Fibroblast of gingiva (primary cell): Measurements from ENCODE around the gene PCCA.
"Not testable (repeated sequence)": the region's sequence is repeated elsewhere in the genome, so short reads cannot be mapped to it uniquely, and the experiment has no call there.

Source experiments
- DNase-seq: peaks from one replicate; pipeline ENCODE4 v3.0.0-alpha.2; 2011; ENCODE audit warnings: low read depth

PCCA gene, protein sequence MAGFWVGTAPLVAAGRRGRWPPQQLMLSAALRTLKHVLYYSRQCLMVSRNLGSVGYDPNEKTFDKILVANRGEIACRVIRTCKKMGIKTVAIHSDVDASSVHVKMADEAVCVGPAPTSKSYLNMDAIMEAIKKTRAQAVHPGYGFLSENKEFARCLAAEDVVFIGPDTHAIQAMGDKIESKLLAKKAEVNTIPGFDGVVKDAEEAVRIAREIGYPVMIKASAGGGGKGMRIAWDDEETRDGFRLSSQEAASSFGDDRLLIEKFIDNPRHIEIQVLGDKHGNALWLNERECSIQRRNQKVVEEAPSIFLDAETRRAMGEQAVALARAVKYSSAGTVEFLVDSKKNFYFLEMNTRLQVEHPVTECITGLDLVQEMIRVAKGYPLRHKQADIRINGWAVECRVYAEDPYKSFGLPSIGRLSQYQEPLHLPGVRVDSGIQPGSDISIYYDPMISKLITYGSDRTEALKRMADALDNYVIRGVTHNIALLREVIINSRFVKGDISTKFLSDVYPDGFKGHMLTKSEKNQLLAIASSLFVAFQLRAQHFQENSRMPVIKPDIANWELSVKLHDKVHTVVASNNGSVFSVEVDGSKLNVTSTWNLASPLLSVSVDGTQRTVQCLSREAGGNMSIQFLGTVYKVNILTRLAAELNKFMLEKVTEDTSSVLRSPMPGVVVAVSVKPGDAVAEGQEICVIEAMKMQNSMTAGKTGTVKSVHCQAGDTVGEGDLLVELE

DNA sequence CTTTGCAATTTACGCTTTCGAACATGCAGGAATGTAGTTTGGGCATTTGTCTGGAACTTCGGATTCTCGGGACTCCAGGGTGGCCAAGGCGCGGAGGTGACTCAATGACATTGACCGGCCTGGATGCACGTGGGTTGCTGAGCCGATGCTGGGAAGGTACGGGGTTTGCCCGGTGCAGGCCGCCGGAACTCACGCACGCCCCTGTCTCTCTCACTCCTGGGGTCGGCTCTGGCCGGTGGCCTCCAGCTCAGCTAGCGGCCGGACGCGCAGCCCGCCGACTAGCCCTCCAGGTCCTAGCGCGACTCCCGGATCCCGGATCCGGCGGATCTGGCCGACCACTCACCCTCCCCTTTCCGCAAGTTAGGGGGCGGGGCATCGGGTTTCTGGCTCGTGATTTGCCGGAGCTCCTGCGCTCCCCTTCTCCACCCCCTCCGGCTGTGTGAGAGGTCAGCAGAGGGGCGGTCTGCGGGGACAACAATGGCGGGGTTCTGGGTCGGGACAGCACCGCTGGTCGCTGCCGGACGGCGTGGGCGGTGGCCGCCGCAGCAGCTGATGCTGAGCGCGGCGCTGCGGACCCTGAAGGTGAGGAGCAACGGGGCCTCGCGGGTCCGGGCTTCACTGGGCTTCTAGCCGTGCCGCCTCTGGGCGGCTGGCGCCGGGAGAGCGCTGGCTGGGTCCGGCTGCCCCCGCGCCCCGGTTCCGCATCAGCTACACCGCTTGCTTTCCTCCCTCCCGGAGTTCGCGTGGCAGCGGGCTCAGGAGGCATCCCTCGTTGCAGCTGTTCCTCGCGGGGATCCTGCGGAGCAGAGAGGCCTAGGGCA is at the start of gene PCCA:
PCCA (plus strand) TSS at position 450 of the 821 bp plus-strand sequence; CDS start at position 478, 28 bp downstream.
- DNase-seq, result peak; percentile 91

DNA sequence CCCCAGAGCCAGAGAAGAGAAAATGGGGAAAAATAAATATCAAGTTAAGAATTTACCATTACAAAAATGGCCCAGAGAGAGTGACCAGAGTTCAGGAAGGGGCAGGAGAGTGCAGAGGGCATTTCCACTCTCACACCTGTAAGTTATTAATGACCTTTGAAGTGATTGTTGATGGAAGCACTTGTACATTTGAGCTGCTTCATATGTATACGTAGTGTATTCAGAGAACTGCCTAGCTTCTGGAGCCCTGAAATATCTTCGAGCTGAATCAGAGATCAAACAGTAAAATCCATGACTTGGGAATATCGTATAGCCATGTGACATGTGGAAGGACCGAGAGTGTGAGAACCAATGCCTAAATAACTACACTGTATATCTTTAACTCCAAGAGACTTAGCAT is 49.2 kb upstream of the PCCA start:
- no peak for DNase-seq

DNA sequence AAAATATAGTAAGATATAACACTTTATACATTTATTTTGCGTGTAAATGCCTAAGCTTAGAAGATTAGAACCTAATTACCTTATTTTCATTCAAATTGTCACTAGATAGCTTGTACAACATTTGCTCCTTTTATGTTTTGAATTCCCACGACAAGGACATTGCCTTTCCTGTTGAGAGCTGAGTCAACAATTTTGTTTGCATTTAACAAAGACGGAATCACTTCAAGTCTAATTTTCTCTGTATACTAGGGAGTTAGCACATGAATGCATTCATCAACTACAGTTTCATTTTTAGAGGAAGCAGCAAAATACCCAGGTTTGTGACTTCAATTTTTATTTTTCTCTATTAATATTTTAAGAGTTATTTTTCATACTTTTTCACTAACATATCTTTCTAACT is 48.7 kb upstream of the PCCA start:
- DNase-seq, result no peak

DNA sequence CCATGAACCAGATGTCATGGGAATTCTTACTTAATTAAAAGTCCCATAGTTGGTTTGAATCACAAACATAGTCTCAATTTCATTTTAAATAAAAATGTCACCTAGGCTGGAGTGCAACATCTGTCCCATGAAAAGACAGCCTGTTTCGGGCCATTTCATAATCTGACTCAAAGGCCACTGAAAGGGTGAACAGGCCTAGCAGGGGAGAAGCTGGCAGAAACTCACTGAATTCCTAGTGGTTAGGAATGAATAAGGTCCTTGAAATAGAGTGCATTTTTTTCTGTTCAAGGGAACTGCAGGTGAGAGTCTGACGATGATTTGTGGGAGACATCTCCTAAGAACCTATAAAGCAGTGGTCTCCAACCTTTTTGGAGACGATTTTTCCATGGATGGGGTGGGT is 44.0 kb upstream of the PCCA start:
- DNase-seq, result no peak

DNA sequence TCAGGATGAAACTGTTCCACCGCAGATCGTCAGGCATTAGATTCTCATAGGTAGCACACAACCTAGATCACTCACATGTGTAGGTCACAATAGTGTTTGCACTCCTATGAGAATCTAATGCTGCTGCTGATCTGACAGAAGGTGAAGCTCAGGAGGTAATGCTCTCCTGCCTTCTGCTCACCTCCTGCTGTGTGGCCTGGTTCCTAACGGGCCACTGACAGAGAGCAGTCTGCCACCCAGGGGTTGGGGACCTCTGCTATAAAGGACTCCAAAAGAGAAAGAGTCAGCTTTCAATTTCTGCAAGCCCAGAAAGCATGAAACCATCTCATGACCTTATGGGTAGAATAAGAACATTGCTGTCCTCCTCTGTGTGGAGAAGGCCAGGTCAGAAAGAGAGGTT is 43.5 kb upstream of the PCCA start:
- no peak for DNase-seq

DNA sequence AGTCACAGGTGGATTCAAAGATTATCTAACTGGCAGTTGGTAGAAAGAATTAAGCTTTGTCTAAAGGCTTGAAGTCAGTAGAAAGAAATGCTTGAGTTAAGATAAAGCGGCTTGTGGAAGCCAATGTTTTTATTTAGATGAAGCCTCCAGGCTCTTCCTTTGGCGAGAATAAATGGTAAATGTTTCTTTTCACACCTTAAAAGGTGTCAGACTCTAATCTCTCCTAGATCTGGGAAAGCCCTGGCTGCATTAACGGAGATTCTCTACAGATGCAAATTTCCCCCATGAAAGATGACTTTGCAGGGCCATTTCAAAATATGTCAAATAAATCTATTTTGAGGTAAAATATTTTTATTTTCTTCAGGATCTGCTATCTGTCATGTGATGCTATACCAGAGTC is 37.8 kb upstream of the PCCA start:
- DNase-seq, result no peak

DNA sequence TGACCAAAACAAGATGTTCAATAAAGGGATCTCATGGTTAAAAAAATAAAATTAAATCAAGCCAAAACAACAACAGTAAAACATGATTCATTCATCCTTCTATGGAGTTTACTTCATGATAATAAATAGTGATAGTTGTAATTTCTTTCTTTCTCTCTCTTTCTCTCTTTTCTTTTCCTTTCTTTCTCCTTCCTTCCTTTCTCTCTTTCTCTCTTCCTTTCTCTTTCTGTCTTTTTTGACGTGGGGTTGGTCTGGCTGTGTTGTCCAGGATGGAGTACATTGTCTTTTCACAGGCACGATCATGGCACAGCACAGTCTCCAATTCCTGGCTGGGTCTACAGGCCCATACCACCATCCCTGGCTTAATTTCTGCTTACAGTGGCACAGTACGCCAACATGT is 29.1 kb upstream of the PCCA start:
- no peak for DNase-seq

DNA sequence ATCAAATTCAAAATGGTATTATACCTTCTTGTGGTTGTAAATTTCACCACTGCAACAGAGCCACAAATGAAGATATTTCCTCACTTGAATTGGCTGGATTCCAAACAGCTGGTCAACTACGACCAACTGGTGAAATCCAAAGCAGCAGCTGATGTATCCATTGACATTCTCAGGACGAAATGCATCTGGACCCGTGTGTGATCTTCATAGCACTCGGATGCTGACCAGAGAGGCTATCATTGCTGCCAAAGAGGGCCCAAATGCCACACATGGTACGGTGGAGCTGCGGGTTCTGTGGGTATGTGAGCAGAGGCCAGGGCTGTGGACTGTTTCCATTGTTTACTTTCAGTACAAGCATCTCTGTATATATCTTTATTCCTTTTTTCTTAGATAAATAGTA is 25.6 kb upstream of the PCCA start:
- peak; percentile 36 for DNase-seq

DNA sequence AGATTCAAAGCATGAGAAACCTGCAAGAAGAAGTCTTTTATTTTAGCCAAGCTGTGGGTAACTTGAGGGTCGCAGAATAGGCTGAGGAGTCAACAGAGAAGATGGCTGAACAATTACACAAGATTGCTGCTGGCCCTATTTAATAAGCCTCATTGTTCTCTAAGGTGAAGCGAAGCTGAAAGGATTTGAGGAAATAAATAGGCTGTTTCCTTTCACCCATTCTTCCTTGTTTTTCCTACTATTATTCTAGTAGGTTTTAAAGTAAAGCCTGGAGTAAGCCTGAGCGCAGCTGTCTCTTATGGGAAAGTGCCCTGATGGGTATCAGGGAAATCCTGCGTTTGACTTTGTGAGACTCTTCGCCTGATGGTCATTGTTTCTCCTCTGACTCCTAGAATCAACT is 25.0 kb upstream of the PCCA start:
- DNase-seq, result no peak

DNA sequence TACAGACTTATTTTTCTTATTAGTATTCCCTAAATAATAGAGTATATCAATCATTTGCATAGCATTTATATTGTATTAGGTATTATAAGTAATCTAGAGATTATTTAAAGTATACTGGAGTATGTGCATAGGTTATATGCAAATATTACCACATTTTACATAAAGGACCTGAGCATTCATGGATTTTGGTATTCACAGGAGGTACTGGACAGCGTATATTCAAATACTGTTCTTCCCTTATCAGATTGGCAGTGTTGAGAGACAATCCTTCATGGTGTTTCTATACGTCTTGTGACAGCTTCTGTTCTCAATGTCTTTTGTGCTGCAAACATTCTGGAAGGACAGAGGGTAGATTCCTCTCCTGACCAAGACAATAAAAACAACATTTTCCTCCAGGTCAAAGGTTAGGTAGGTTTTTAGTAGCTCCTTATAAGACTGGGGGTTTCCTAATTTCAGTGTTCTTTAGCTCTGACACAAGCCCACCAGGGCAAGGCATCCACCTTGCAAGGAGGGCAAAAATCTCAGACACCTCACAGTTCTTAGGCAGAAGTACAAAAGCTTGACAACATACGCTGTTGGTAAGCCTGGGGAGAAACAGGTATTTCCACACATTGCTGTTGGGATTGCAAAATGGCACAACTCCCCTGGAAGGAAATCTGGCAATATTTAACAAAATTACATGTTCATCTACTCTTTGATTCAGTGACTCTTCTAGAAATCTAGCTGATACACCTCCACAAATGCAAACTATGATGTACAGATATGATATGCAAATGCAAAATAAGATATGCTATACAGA is 20.6 kb upstream of the PCCA start:
- no peak for DNase-seq

DNA sequence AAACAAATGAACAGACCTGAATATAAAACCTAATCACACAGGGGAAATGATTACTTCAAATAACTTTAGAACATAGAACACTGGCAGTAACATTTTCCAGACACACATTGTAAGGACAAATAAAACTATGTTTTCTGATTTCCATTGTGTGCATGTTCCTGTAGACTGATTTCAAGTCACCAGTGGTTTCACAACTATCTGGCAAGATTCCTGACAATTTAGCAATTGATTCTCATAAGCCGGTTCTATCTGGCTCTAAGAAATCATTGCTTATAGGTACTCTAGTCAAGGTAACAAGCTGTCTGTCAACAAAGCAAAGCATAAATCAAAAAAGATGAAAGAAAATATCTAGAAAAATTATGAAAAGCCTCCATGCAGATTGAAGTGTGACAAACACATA is 19.6 kb upstream of the PCCA start:
- DNase-seq, result peak; percentile 63

DNA sequence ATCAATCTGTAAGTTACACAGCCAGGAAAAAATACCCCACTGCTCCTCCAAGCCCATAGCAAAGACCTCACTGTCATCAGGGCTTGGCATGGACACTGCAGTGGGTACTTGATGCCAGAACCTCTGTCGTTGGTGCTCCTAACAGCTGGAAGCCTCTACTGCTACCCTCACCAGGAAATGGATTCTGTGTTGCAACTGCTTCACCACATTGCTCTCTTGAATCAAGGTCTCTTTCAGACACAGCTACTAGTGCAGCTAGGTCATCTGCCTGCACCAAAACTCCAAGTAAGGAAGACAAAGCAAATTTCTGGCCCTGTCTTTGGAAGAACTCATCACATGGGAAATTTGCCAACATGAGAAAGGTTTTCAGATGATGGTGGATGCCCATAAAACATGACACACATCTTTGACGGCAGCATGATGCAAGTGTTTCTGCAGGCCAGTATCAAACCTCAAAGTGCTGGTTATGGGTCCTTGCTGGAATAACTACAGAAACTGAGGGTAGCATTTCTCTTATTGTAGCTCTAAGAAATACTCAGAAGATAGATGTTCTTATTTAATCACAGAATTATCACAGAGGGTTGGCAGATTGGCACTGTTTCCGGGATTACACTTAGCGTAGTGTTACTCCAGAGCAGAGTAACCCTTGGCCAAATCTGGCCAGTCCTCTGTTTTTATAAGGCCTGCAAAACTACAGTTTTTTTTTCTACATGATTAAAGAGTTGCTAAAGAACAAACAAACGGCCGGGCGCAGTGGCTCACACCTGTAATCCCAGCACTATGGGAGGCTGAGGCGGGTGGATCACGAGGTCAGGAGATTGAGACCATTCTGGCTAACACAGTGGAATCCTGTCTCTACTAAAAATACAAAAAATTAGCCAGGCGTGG is 12.9 kb upstream of the PCCA start:
- no peak for DNase-seq

DNA sequence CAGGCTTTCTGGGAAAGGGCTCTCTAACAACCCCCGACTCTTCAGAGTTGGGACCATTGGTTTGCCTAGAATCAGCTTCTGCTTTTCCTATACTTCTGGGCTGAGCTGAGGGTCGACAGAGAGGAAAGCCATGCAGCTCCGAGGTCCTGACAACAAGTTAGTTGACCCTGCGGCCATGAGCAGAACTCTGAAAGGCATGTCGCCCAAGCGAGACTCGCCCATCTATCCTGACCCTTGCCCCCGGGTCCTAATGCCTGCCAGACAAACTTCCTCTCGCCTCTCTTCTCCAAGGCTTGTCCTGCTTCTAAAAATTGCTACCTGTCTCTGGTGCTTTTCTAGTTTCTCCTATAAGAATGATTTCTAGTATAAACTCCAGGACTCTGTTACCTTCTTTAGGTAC is 9.9 kb upstream of the PCCA start:
- DNase-seq, result not testable (repeated sequence)

DNA sequence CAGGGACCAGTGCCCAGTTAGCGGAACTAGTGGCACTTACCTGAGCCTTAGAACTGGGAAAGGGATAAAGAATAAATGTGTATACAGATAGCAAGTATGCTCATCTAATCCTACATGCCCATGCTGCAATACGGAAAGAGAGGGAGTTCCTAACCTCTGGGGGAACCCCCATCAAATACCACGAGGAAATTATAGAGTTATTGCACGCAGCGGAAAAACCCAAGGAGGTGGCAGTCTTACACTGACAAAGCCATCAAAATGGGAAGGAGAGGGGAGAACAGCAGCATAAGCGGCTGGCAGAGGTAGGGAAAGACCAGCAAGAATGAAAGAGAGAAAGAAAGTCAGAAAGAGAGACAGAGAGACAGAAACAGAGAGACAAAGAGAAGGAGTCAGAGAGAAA is 5.5 kb upstream of the PCCA start:
- DNase-seq, result not testable (repeated sequence)

DNA sequence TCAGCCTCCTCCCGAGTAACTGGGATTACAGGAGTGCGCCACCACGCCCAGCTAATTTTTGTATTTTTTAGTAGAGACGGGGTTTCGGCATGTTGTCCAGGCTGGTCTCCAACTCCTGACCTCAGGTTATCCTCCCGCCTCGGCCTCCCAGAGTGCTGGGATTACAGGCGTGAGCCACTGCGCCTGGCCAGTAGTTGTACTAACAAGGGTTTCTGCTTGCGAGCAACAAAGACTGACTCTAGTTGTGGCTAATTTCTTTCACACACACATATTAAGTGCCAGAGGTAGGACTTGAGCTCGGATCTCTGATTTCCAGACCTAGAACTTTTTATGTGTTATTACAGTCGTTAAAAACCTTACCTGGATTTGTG is 635 bp upstream of the PCCA start:
- DNase-seq, result peak; percentile 8

DNA sequence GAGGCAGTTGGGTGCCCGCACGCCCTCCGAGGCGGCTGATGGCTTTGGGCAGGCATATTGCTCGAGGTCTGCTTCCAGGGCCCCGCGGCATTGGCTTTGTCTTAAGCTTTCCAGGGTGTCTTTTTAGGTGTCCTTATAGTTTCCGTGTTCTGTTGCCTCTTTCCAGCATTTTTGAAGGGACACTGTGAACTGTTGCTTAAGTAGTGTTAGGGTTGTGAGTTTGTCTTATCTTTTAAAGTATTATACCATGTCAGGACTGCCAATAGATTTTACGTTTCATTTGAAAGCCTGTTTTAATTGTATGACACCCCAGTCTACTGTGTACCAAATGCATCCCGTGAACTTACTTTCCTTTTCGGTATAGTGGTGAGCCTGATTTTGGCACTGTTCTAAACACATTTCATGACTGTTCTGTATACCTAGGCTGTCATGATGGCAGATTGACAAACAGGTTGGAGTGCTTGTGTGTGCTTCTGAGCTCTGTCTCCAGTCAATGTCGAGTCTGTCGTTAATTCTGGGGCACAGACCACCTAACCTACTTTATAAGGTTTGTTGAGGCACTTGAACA is 656 bp downstream of the PCCA start:
- DNase-seq, result no peak

DNA sequence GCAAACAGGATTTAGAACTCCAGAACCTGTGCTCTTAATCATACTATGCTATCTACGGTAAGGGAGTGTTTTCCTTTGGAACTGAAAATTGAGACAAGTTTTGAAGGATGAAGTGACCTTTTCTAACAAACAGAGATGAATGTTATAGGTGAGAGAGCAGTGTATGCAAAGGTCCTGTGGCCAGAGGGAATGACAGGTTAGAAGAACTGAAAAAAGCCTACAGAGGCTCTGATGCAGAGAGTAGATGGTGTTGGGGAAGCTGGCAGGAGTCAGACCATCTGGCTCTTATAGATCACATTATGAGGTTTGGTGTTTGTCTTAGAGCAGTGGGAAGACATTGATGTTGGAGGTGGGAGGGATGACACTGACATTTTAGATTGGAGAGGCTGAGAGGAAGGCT is 2.0 kb downstream of the PCCA start:
- DNase-seq, result no peak

DNA sequence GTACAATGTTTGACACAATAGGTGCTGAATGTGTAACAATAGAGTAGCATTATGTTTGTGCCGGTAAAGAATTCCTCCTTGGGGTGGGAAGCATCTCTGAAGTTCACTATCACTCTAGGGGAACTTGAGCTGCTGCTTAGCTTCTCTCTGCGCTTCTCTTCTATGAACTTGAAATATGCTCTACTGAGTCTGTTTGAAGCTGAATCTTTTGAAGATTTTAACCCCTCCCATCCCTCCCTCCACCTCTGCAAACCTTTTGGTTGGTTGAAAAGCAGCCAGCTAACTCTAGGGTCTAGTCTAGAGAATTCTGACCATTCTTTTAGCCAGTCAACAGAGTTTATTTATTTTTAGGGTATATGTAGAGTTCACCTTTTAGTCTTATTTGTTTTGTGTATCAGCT is 2.5 kb downstream of the PCCA start:
- no peak for DNase-seq

DNA sequence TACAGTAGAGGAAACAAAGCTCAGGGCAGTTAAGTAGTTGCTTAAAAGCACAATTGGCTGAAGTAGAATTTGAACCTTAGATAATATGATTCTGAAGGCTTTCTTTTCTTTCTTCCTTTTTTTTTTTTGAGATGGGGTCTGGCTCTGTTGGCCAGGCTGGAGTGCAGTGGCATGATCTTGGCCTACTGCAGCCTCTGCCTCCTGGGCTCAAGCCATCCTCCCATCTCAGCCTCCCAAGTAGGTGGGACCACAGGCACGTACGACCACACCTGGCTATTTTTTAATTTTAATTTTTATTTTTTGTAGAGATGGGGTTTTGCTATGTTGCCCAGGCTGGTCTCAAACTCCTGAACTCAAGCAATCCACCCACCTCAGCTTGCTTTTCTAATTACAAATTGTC is 3.4 kb downstream of the PCCA start:
- DNase-seq, result not testable (repeated sequence)

DNA sequence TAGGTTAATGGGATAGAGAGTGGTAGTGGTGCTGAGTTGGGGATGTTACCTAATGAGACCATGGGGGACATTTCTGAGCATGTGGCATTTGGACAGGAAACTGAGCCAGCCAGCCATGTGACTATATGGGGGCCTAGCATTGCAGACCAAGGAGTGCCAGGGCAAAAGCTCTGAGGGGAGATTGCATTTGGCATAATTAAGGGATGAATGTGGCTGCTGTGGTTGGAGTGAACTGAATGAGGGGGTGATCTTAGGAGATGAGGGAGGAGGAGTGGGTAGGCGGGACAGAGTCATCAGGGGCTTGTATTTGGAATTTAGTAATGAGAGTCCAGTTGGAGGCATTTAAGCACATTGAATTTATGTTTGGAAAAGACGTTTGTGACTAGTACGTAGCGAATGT is 6.6 kb downstream of the PCCA start:
- no peak for DNase-seq

DNA sequence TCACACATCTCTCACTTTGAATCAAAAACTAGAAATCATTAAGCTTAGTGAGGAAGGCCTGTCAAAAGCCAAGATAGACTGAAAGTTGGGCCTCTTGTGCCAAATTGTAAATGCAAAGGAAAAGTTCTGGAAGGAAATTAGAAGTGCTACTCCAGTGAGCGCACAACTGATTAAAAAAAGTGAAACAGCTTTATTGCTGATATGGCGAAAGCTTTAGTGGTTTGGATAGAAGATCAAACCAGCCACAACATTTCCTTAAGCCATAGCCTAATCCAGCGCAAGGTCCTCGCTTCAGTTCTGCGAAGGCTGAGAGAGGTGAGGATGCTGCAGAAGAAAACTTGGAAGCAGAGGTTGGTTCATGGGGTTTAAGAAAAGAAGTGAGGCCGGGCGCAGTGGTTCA is 7.6 kb downstream of the PCCA start:
- DNase-seq, result no peak
